Hepatocyte (in vitro differentiated cells): ENCODE data around the gene BRD3OS. TPM values are rescaled to one million over a fixed set of nuclear protein-coding genes. Genes with fewer than 3 reads are reported as not detected.

Source experiments
- DNase-seq: peaks from one replicate; pipeline ENCODE4 v3.0.0-alpha.2; 2016; ENCODE audit warnings: low spot score
- H2AFZ ChIP-seq: fragments of 200-600 bp; sonication (generic); 2 replicates; pipeline ENCODE4 v1.6.0; 2016; ENCODE audit warnings: antibody characterized with exemption, mild to moderate bottlenecking
- H3K27ac ChIP-seq: fragments of 200-600 bp; sonication (generic); 2 replicates; pipeline ENCODE4 v1.5.1; 2016; ENCODE audit warnings: mild to moderate bottlenecking
- H3K27me3 ChIP-seq: fragments of 200-600 bp; sonication (generic); 2 replicates; pipeline ENCODE4 v1.6.1; 2016
- H3K36me3 ChIP-seq: fragments of 200-600 bp; sonication (generic); replicated peaks from 2 replicates; pipeline ENCODE4 v1.5.1; 2016; ENCODE audit warnings: low read depth; ENCODE audit not compliant: insufficient read depth
- H3K4me1 ChIP-seq: fragments of 200-600 bp; sonication (generic); 2 replicates; pipeline ENCODE4 v1.5.1; 2016; ENCODE audit warnings: mild to moderate bottlenecking, moderate library complexity; ENCODE audit not compliant: insufficient read depth
- H3K4me2 ChIP-seq: fragments of 200-600 bp; sonication (generic); 2 replicates; pipeline ENCODE4 v1.6.0; 2016
- H3K4me3 ChIP-seq: fragments of 200-600 bp; sonication (generic); 2 replicates; pipeline ENCODE4 v1.5.1; 2016; ENCODE audit warnings: mild to moderate bottlenecking
- H3K79me2 ChIP-seq: fragments of 200-600 bp; sonication (generic); 2 replicates; pipeline ENCODE4 v1.6.0; 2017; ENCODE audit warnings: mild to moderate bottlenecking
- H3K9me2 ChIP-seq: fragments of 200-600 bp; sonication (generic); replicated peaks from 2 replicates; pipeline ENCODE4 v1.6.0; 2017; ENCODE audit warnings: mild to moderate bottlenecking; ENCODE audit not compliant: insufficient read depth
- H3K9me3 ChIP-seq: fragments of 200-600 bp; sonication (generic); 2 replicates; pipeline ENCODE4 v1.5.1; 2016; ENCODE audit warnings: low read depth, mild to moderate bottlenecking
- H4K20me1 ChIP-seq: fragments of 200-600 bp; sonication (generic); 2 replicates; pipeline ENCODE4 v1.6.0; 2016; ENCODE audit warnings: mild to moderate bottlenecking; ENCODE audit not compliant: insufficient read depth, poor library complexity, severe bottlenecking
- CTCF ChIP-seq: fragments of 200-600 bp; sonication (generic); IDR thresholded peaks from 2 replicates; pipeline ENCODE4 v1.5.1; 2016; ENCODE audit warnings: antibody characterized with exemption, mild to moderate bottlenecking; ENCODE audit not compliant: poor library complexity
- EZH2 ChIP-seq: fragments of 200-600 bp; sonication (generic); IDR thresholded peaks from 2 replicates; pipeline ENCODE4 v1.6.1; 2016; ENCODE audit warnings: antibody characterized with exemption, mild to moderate bottlenecking, borderline replicate concordance
- EZH2phosphoT487 ChIP-seq: fragments of 200-600 bp; sonication (generic); IDR thresholded peaks from one replicate; pipeline ENCODE4 v1.6.1; 2018; ENCODE audit warnings: antibody characterized with exemption, mild to moderate bottlenecking, low read depth, moderate library complexity; ENCODE audit not compliant: unreplicated experiment, severe bottlenecking
- WGBS: methylation state at CpG from one replicate; pipeline ENCODE4 v1.1.6; 2016; ENCODE audit warnings: low lambda C conversion rate; ENCODE audit errors: missing lambda C conversion rate; 5-methylcytosine and 5-hydroxymethylcytosine counted together
- polyA plus RNA-seq: library from polyadenylated mRNA; unstranded; fragments of >200 nt; fragmentation: Nextera tagmentation; extraction: Ambion mirVana; gene quantifications from 2 replicates; pipeline ENCODE4 v1.2.1, GENCODE V29; 2016
- total RNA-seq: library from RNA; depleted of rRNA; stranded (reverse); fragments of >200 nt; gene quantifications from 2 replicates; pipeline ENCODE4 v1.2.3, GENCODE V29; 2014

BRD3OS gene
- total and polyA plus RNA-seq, 2 experiments from 2014 or later = 13.4 to 14.9 TPM

GRCh38 chr9:134027561-134027960 lies 2.3 kb downstream of the BRD3OS start:
- no peaks in the 10 kb centered on the region for H3K27me3 ChIP-seq
- 93% methylated on average over 7 of the region's 7 CpGs for WGBS
- no peak overlapping the region for H3K4me2 ChIP-seq
- no peaks in the 10 kb centered on the region for H3K79me2 ChIP-seq
- no peaks in the 10 kb centered on the region for H4K20me1 ChIP-seq
- peaks cover 6% of the 10 kb centered on the region for H3K4me1 ChIP-seq
- H3K36me3 ChIP-seq = no peaks in the 10 kb centered on the region
- H3K9me3 ChIP-seq = no peaks in the 10 kb centered on the region
- no peak overlapping the region for H3K27ac ChIP-seq
- no peak overlapping the region for H3K4me3 ChIP-seq
- H3K9me2 ChIP-seq = no peaks in the 10 kb centered on the region
- TF ChIP-seq EZH2 = no peak
- no peak for DNase-seq
- H2AFZ ChIP-seq = no peak overlapping the region

GRCh38 chr9:134028076-134028475 lies 2.8 kb downstream of the BRD3OS start:
- H3K4me3 ChIP-seq = no peak overlapping the region
- H3K79me2 ChIP-seq = no peaks in the 10 kb centered on the region
- H3K27ac ChIP-seq = no peak overlapping the region
- no peak for DNase-seq
- no peak overlapping the region for H3K4me2 ChIP-seq
- H3K4me1 ChIP-seq = peaks cover 6% of the 10 kb centered on the region
- no peaks in the 10 kb centered on the region for H3K36me3 ChIP-seq
- H3K9me3 ChIP-seq = no peaks in the 10 kb centered on the region
- 93% methylated on average over 9 of the region's 9 CpGs for WGBS
- H3K27me3 ChIP-seq = no peaks in the 10 kb centered on the region
- H3K9me2 ChIP-seq = no peaks in the 10 kb centered on the region
- TF ChIP-seq CTCF = no peak
- no peak for TF ChIP-seq EZH2phosphoT487
- no peak for TF ChIP-seq EZH2
- H2AFZ ChIP-seq = no peak overlapping the region
- no peaks in the 10 kb centered on the region for H4K20me1 ChIP-seq

- WGBS = 90% methylated on average over 22 of the region's 22 CpGs
- H2AFZ ChIP-seq = no peak overlapping the region
- no peak overlapping the region for H3K4me2 ChIP-seq
- no peaks in the 10 kb centered on the region for H3K27me3 ChIP-seq
- peaks cover 6% of the 10 kb centered on the region for H3K4me1 ChIP-seq
- H3K9me3 ChIP-seq = no peaks in the 10 kb centered on the region
- no peaks in the 10 kb centered on the region for H3K9me2 ChIP-seq
- H4K20me1 ChIP-seq = no peaks in the 10 kb centered on the region
- DNase-seq = no peak
- no peak overlapping the region for H3K4me3 ChIP-seq
- H3K79me2 ChIP-seq = no peaks in the 10 kb centered on the region
- H3K27ac ChIP-seq = no peak overlapping the region
- no peaks in the 10 kb centered on the region for H3K36me3 ChIP-seq
- TF ChIP-seq CTCF (no peak), EZH2 (no peak), EZH2phosphoT487 (no peak)
Observed at GRCh38 chr9:134028575-134029247, 3.4 kb downstream of the BRD3OS start.

GRCh38 chr9:134029248-134030226 lies 4.3 kb downstream of the BRD3OS start:
- Histone ChIP-seq H3K79me2 (no peaks in the 10 kb centered on the region), H3K4me1 (peaks cover 6% of the 10 kb centered on the region), H3K9me2 (no peaks in the 10 kb centered on the region), H2AFZ (no peak overlapping the region), H3K36me3 (no peaks in the 10 kb centered on the region), H3K4me2 (no peak overlapping the region), H4K20me1 (no peaks in the 10 kb centered on the region), H3K27ac (no peak overlapping the region), H3K27me3 (no peaks in the 10 kb centered on the region), H3K9me3 (no peaks in the 10 kb centered on the region), H3K4me3 (no peak overlapping the region)
- no peak for DNase-seq
- TF ChIP-seq EZH2phosphoT487 (no peak), CTCF (no peak), EZH2 (no peak)
- 97% methylated on average over 21 of the region's 21 CpGs for WGBS
